Tibial artery (tissue), 4 donors: ENCODE measurements around the gene POU2F2.

ENCODE experiments used
- DNase-seq, 2 donors: peaks; one replicate each; pipeline ENCODE4 v3.0.0-alpha.2; 2019
- H3K27ac ChIP-seq, 2 donors: fragments of 200-600 bp; sonication (generic) in 1 of 2; 1 replicate in 1 of 2; 2 replicates in 1 of 2; pipeline ENCODE4 v1.5.1; 2018 to 2019; ENCODE audit warnings: mild to moderate bottlenecking in 1 of 2
- H3K27me3 ChIP-seq, 2 donors: fragments of 200-600 bp; sonication (generic) in 1 of 2; one replicate each; pipeline versions ENCODE4 v1.5.1 to v1.6.0; 2016 to 2019
- H3K36me3 ChIP-seq, 3 donors: fragments of 200-600 bp; sonication (generic) in 2 of 3; one replicate each; pipeline ENCODE4 v1.5.1; 2016 to 2019; ENCODE audit warnings: mild to moderate bottlenecking in 2 of 3
- H3K4me1 ChIP-seq, 4 donors: fragments of 200-600 bp; sonication (generic) in 2 of 4; 1 replicate in 3 of 4; 2 replicates in 1 of 4; pipeline ENCODE4 v1.5.1; 2016 to 2019
- H3K4me3 ChIP-seq, 2 donors: fragments of 200-600 bp; sonication (generic) in 1 of 2; 1 replicate in 1 of 2; 2 replicates in 1 of 2; pipeline ENCODE4 v1.5.1; 2018 to 2019; ENCODE audit warnings: mild to moderate bottlenecking in 2 of 2
- H3K9me3 ChIP-seq, 3 donors: fragments of 200-600 bp; sonication (generic) in 1 of 3; one replicate each; pipeline ENCODE4 v1.5.1; 2016 to 2019
- CTCF ChIP-seq, 2 experiments: fragments of 200-600 bp in 1 of 2; fragments of 450-650 bp in 1 of 2; IDR thresholded peaks; one replicate each; pipeline ENCODE4 v1.5.1; 2017 to 2019; ENCODE audit warnings: antibody characterized with exemption in 2 of 2, mild to moderate bottlenecking in 1 of 2, moderate library complexity in 1 of 2
- intact Hi-C: fragments of 100-400 bp; cut with DNase I; formaldehyde crosslinking; loops from one replicate; pipeline ENCODE4 v1.15.0; 2023; ENCODE audit warnings: low total_unique reads

The POU2F2 gene

DNA sequence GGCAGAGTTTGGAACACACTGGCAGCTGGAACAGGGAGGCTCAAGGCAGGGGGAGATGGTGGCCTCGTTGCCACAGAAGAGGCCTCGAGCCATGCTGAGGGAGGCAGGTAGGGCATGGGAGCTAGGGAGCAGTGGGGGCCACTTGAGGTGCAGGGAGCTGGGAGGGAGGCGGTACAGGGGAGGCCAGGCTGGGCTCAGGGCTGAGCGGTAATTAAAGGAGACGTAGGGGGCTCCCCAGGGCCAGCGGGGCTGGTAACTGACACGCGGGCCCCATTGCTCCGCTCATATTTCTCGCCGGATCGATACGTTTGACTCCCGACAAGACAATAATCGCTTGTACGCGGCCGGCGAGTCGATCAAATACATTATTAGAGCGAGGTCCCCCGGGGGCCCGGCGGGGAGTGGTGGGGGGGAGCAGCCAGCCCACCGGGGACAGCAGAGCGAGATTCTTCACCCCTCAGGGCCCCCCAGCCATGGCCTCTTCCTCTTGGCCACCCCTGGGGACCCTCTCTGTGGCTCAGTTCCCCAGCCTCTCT is 2.4 kb upstream of the POU2F2 start:
- Histone ChIP-seq H3K36me3 (no peaks in the 10 kb centered on the region), H3K27me3 (peaks cover 0 to 72% of the 10 kb centered on the region in 2 donors), H3K4me1 (peaks cover 0 to 14% (median 12%) of the 10 kb centered on the region in 4 donors), H3K9me3 (no peaks in the 10 kb centered on the region), H3K4me3 (no peak overlapping the region), H3K27ac (no peak overlapping the region)
- no peak for TF ChIP-seq CTCF (IDR thresholded peaks at IDR 0.05)
- DNase-seq = no peak
- intact Hi-C loops = loop anchor here (5.0 to 10.0 kb wide), 3 partner anchors 48 to 190 kb away; partner anchors contain the start of gene MEGF8

DNA sequence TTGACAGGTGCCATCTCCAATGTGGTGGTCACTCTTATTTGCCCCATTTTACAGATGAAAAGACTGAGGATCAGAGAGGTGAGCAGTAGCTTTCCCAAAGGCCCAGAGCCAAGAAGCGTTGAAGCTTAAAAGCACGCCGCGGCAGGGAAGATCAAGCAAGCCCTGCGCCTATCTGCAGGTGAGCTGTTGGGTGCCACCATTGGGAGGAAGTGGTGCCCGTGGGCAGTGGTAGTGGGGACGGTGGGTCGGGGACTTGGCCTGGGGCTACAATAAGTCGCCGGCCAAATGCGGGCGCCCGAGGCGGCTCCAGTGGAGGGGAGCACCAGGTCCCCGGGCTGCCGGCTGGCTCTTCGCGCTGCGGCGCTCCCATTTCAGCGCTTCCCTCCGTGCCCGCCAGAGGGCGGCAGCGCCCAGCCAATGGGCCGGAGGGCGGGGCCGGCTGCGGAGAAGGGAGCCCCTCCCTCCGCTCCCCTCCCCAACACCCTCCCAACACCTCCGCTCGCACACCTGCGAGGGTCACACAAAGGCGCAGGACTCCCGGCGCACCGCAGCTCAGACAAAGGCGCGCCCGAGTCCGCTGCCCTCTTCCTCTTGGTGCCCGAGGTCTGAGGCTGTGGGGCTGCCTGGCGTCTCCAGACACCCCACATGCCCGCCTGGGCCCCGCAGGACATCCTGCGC is 744 bp upstream of the POU2F2 start:
- Histone ChIP-seq H3K36me3 (no peaks in the 10 kb centered on the region), H3K4me3 (peak overlapping the region; percentile 16 to 32), H3K9me3 (no peaks in the 10 kb centered on the region), H3K27ac (no peak overlapping the region), H3K27me3 (peaks cover 0 to 65% of the 10 kb centered on the region in 2 donors), H3K4me1 (peaks cover 0 to 14% (median 12%) of the 10 kb centered on the region in 4 donors)
- intact Hi-C loops = loop anchor here (5.0 to 10.0 kb wide), 3 partner anchors 49 to 192 kb away; partner anchors contain the start of gene MEGF8
- DNase-seq = peak; percentile 43 to 74
- TF ChIP-seq CTCF (IDR thresholded peaks at IDR 0.05) = peak; percentile 87 to 97

DNA sequence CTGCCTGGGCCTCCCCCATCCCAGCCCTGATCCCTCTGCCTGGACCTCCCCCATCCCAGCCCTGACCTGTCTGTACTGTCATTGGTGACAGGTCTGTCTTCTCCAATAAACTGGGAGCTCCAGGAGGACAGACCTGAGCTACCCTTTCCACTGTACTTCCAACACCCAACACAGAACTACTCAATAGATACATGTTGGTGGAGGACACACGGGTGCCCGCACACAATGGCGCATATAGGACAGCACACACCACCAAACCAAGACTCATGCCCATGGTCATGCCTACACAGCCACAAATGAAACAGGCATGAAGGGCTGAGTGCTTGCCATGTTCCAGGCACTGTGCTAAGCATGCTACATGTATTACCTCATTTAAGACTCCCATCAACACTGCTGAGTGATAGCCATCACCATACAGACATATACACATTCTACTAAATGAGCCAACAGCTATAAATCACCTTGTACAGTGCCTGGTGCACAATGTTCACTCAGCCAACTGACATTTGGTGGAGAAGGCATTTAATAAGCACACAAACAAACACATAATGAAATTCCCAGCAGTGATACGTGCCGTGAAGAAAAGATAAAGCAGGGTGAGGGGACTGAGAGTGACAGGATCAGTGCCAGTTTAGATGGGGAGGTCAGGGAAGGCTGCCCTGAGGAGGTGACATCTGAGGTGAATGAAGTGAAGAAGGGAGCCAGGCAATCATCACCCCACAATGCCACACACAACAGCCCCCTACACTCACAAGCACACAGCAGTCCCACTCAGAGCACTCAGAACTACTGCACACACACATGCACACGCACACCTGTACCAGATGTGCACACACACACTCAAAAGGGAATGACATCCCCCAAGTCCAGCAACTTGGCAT is 857 bp downstream of the POU2F2 start:
- Histone ChIP-seq H3K9me3 (no peaks in the 10 kb centered on the region), H3K27me3 (peaks cover 0 to 58% of the 10 kb centered on the region in 2 donors), H3K4me1 (peaks cover 0 to 14% (median 12%) of the 10 kb centered on the region in 4 donors), H3K27ac (no peak overlapping the region), H3K36me3 (no peaks in the 10 kb centered on the region), H3K4me3 (peak overlapping the region; percentile 16 to 32)
- TF ChIP-seq CTCF (IDR thresholded peaks at IDR 0.05) = no peak
- intact Hi-C loops = loop anchor here (5.0 to 10.0 kb wide), 3 partner anchors 51 to 193 kb away; partner anchors contain the start of gene MEGF8
- no peak for DNase-seq

- peaks cover 0 to 55% of the 10 kb centered on the region in 2 donors for H3K27me3 ChIP-seq
- H3K9me3 ChIP-seq = no peaks in the 10 kb centered on the region
- no peak for DNase-seq
- H3K4me1 ChIP-seq = peaks cover 0 to 14% (median 12%) of the 10 kb centered on the region in 4 donors
- intact Hi-C loops = loop anchor here (5.0 to 10.0 kb wide), 3 partner anchors 52 to 195 kb away; partner anchors contain the start of gene MEGF8
- TF ChIP-seq CTCF (IDR thresholded peaks at IDR 0.05) = no peak
- H3K4me3 ChIP-seq = no peak overlapping the region
- no peak overlapping the region for H3K27ac ChIP-seq
- no peaks in the 10 kb centered on the region for H3K36me3 ChIP-seq
Measured at GRCh38 chr19:42130254-42130573, 2.0 kb downstream of the POU2F2 start.

GRCh38 chr19:42129399-42130253 is 2.6 kb downstream of the POU2F2 start:
- intact Hi-C loops = loop anchor here (5.0 to 10.0 kb wide), 3 partner anchors 53 to 195 kb away; partner anchors contain the start of gene MEGF8

More at GRCh38 chr19:42129399-42130253, 2.6 kb downstream of the POU2F2 start:
- Histone ChIP-seq H3K9me3 (no peaks in the 10 kb centered on the region), H3K36me3 (no peaks in the 10 kb centered on the region), H3K27ac (no peak overlapping the region), H3K4me3 (no peak overlapping the region), H3K27me3 (peaks cover 0 to 49% of the 10 kb centered on the region in 2 donors), H3K4me1 (peaks cover 0 to 14% (median 12%) of the 10 kb centered on the region in 4 donors)
- no peak for TF ChIP-seq CTCF (IDR thresholded peaks at IDR 0.05)
- peak; percentile 65 to 69 for DNase-seq
